Activated T-cell treated with anti-CD3 and anti-CD28 coated beads, Interleukin-2, amount 50 U/mL, for 1 hour (primary cell): ENCODE measurements around the gene RNPEPL1.

Source experiments
- DNase-seq: peaks from one replicate; pipeline ENCODE4 v3.0.0-alpha.2; 2020

The RNPEPL1 gene

GRCh38 chr2:240566203-240567136 is 1.8 kb upstream of the RNPEPL1 start:
- DNase-seq = peak; percentile 96

- peak; percentile 59 for DNase-seq
Measured at GRCh38 chr2:240567137-240567871, 980 bp upstream of the RNPEPL1 start.

- peak; percentile 68 for DNase-seq
Measured at GRCh38 chr2:240568678-240569522, 616 bp downstream of the RNPEPL1 start.

GRCh38 chr2:240569523-240569997 is 1.3 kb downstream of the RNPEPL1 start:
- DNase-seq = no peak

GRCh38 chr2:240569998-240570530 is 1.8 kb downstream of the RNPEPL1 start:
- DNase-seq = peak; percentile 21

- peak; percentile 16 for DNase-seq
Measured at GRCh38 chr2:240570531-240571313, 2.4 kb downstream of the RNPEPL1 start.

GRCh38 chr2:240571314-240571973 is 3.2 kb downstream of the RNPEPL1 start:
- DNase-seq = no peak

GRCh38 chr2:240572141-240573031 is 4.1 kb downstream of the RNPEPL1 start:
- peak; percentile 17 for DNase-seq

- no peak for DNase-seq
Measured at GRCh38 chr2:240573071-240573515, 4.8 kb downstream of the RNPEPL1 start.

- peak; percentile 15 for DNase-seq
Measured at GRCh38 chr2:240573516-240574385, 5.5 kb downstream of the RNPEPL1 start.

- no peak for DNase-seq
Measured at GRCh38 chr2:240574386-240575100, 6.3 kb downstream of the RNPEPL1 start.

- no peak for DNase-seq
Measured at GRCh38 chr2:240575101-240575965, 7.0 kb downstream of the RNPEPL1 start.

GRCh38 chr2:240576036-240576435 is 7.8 kb downstream of the RNPEPL1 start:
- no peak for DNase-seq

- no peak for DNase-seq
Measured at GRCh38 chr2:240576436-240577205, 8.3 kb downstream of the RNPEPL1 start.

GRCh38 chr2:240577281-240578109 is 9.2 kb downstream of the RNPEPL1 start:
- DNase-seq = no peak

- DNase-seq = no peak
Measured at GRCh38 chr2:240578110-240578450, 9.8 kb downstream of the RNPEPL1 start.
